GM18870 (cell line): Measurements from ENCODE around the gene TSPAN3.

ENCODE experiments used
- ATAC-seq: cut with Tn5 transposase; IDR thresholded peaks from one replicate; pipeline ENCODE4 v1.9.1; 2021; ENCODE audit warnings: moderate library complexity; ENCODE audit not compliant: unreplicated experiment

Gene TSPAN3

GRCh38 chr15:77085297-77085696 lies 14.4 kb upstream of the TSPAN3 start:
- no peak for ATAC-seq

- no peak for ATAC-seq
These were observed 13.5 kb upstream of the TSPAN3 start for GRCh38 chr15:77084436-77084835.

GRCh38 chr15:77083381-77084160 lies 12.7 kb upstream of the TSPAN3 start:
- ATAC-seq = no peak

GRCh38 chr15:77081971-77082370 lies 11.1 kb upstream of the TSPAN3 start:
- no peak for ATAC-seq

GRCh38 chr15:77076323-77076915 lies 5.5 kb upstream of the TSPAN3 start:
- no peak for ATAC-seq

GRCh38 chr15:77075528-77075927 lies 4.6 kb upstream of the TSPAN3 start:
- ATAC-seq = no peak

- ATAC-seq = no peak
These were observed 3.4 kb upstream of the TSPAN3 start for GRCh38 chr15:77074350-77074749.

- no peak for ATAC-seq
These were observed 655 bp upstream of the TSPAN3 start for GRCh38 chr15:77071305-77072223.

- ATAC-seq = no peak
These were observed 772 bp downstream of the TSPAN3 start for GRCh38 chr15:77070180-77070494.

GRCh38 chr15:77069521-77070121 lies 1.3 kb downstream of the TSPAN3 start:
- no peak for ATAC-seq

- no peak for ATAC-seq
These were observed 2.3 kb downstream of the TSPAN3 start for GRCh38 chr15:77068633-77069032.

GRCh38 chr15:77067691-77068367 lies 3.1 kb downstream of the TSPAN3 start:
- ATAC-seq = no peak

- no peak for ATAC-seq
These were observed 3.8 kb downstream of the TSPAN3 start for GRCh38 chr15:77066971-77067690.

GRCh38 chr15:77064539-77065308 lies 6.2 kb downstream of the TSPAN3 start:
- no peak for ATAC-seq

GRCh38 chr15:77064063-77064462 lies 6.8 kb downstream of the TSPAN3 start:
- ATAC-seq = no peak

GRCh38 chr15:77063249-77063648 lies 7.7 kb downstream of the TSPAN3 start:
- no peak for ATAC-seq

GRCh38 chr15:77060546-77060945 lies 10.4 kb downstream of the TSPAN3 start:
- no peak for ATAC-seq

GRCh38 chr15:77059786-77060361 lies 11.0 kb downstream of the TSPAN3 start:
- no peak for ATAC-seq

GRCh38 chr15:77058468-77058867 lies 12.4 kb downstream of the TSPAN3 start:
- no peak for ATAC-seq
